GM21723 (cell line): ENCODE data around the gene PNCK.

Experiments used
- ATAC-seq: cut with Tn5 transposase; IDR thresholded peaks from one replicate; pipeline ENCODE4 v1.9.1; 2021; ENCODE audit warnings: mild to moderate bottlenecking, moderate library complexity; ENCODE audit not compliant: unreplicated experiment

PNCK gene

DNA sequence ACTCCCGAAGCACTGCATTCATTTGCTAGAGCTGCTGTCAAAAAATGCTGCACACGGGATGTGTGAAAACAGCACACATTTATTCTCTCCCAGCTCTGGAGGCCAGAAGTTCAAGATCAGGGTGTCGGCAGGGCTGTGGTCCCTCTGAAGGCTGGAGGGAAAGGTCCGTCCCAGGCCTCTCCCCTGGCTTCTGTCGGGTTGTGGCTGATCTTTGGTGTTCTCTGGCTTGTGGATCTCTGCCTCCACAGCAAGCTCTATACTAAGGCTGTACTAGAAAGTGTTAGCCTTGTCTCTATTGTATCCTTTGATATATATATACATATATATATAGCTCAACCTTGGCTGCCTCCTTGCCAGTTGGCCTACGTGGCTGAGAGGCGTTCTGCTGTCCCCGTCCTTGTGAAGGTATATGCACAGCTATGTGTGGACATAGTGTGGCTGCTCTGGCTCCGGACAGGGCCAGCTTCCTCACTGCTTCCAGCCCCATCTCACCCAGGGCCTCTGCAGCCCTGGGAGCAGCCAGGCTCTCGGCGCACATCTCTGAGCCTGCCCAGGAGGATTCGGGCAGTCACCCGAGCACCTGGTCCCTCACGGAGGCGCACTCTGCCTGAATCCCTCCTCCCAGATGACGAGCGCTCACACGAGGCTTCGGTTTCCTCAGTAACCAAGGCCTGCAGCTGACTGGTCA, 41.6 kb downstream of the PNCK start:
- ATAC-seq = no peak

DNA sequence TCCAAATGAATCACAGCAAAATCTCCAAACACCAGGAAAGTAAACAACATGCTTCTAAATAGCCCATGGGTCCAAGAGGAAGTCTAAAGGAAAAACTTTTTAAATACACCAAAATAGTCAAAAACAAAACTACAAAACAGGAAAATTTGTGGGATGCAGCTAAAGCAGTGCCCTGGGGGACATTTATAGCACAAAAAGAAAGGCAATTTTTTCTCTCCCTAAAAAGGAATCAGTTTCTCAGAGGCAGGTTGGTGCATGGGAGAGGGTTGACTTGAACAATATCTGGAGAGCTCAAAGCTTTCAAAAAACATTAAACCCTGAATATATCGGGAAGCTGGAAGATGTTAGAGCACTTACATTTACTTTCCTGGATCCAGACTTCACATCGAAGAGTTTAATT, 42.3 kb downstream of the PNCK start:
- no peak for ATAC-seq

DNA sequence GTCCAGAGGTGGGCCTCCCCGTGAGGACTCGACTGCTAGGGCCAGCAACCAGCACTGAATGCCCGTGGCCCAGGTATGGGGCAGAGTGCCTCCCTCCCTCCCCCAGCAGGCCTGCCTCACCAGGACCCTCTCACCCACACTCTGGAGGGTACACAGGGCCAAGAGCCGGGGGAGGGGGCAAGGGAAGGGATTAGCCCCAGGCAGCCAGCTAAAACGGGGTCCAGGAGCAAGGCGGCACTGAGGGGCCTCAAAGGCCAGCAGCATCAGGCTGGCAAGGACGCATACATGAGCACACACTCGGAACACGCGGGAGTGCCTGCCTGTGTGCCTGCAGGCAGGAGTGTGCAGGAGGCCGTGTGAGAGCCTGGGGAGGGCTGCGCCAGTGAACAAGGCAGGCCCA, 44.9 kb downstream of the PNCK start:
- no peak for ATAC-seq

DNA sequence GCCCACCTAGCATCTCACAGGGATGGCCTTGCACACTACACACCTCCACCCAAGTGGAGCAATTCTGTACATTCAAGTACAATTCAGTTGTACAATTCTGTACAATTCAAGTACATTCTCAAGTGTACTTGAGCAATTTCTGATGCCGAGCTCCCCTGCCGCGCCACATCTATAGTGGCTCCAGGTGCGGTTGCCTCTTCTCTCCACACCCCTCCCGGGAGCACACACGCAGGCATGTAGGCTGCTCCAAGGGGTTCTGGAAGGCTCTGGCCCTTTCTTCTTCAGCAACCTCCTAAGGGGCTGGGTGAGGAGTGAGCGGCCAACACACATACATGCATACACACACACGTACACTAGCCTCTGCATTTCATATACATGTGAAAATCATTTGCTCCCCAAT, 45.5 kb downstream of the PNCK start:
- no peak for ATAC-seq

DNA sequence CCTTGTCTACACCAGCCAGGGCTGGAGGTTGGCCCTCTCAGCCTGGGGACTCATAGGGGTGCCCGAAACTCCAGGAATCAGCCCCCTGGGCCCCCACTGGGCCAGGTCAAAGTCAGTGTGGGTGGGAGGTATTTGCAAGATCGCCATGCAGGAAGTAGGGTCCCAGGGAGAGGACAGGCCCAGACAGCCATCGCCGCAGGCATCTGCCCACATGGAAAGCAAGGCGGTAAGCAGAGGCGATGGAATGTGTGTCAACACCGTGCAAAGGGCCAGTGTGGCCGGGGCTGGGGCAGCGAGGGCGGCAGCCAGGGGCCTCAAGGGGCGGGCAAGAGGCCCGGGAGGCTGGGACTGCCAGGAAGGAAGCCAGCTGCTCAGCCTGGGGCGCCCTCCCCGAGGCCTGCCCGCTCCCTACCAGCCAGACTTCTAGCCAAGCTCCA, 45.9 kb downstream of the PNCK start:
- ATAC-seq = no peak

DNA sequence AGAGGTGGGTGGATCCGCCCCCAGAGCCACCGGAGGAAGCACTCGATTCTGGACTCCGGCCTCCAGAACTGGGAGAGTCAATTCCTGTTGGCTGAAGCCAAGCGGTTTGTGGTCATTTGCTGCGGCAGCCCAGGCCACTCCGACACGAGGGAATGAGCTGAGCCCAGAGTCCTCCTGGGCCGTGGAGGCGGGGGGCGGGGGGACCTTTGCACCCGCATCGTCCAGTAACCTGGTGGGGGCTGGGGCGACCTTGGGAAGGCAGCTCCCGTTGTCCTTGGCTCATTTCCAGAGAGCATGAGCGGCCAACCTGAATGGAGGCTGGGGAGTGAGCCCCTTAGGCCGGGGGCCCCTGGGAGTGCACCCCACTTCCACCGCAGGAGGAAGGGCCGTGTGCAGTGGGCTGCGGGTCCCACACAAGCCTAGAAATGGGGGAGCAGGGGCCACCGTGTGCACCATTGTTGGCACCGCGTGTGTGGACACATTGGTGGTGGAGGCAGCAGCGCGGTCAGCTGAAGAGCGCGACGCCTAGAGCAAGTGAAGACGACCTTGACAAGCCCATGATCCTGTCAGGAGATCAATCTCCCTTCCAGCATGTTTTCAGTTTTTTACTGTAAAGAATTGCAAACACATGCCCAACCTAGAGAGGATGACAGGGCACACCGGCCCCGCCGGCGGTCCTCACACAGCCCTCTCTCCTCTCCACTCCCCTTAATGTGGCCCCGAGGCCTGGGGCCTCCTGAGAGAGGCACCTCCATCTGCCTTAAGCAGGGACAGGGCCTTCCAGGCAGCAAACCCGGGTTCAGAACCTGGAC, 46.5 kb downstream of the PNCK start:
- ATAC-seq = no peak

DNA sequence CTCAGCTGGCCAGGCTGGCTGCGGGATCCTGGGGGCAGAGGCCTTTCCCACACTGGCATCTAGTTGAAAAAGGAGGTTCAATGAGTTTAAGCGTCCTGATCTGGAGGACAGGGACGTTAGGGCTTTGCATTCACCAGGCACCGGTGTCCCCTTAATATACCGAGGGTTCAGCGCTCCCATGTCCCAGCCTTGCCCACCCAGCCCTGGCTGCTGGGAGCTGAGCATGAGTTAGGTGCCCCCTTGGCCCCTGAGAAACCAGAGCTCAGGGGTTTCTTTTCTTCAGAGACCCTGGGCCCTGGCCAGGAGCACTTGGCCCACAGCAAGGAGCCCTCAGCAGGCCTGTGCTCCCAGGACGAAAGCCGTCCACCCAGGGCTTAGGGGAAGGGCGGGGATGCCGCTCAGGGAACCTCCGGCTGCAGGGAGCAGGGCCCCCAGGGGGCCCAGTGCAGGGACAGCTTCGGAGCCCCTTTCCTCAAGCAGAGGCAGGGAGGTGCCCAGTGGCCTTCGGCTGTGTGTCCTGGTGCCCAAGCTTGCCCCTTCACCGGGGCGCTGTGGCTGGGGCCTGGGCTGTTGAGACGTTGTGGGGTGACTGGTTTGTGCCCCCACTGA, 47.5 kb downstream of the PNCK start:
- no peak for ATAC-seq

DNA sequence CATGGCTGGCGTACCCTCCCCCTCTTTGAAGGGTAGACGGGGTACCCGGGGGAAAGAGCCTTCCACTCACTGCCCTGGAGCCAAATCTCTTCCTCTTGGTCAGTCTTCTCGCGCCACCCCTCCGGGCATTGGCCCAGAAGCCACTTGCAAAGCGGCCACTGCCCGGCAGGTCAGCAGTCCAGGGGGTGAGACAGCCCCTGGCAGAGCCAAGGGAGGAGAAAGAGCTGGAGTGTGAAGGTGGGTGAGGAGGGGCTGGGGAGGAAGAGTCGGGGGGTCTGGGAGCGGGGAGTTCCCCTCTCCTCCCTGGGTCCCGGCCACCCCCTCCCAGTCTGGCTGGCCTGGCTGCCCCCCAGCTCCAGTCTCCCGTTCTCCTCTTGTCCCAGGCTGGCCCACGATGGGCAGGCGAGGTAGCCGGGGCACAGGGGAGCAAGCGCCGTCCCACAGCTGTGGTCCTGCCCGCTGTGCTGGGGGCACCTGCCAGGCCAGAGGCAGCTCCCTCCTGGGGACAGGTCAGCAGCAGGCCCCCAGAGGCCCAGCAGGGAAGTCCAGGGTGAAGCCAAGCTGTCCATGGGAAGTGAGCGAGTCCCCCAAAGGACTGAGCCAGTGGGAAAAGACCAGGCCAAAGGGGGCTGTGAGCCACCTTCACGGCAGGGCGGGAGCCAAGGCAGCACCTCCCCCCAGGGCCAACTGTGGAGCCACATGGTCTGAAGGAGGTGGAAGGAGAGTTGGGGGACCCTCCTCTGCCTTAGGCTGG, 48.2 kb downstream of the PNCK start:
- ATAC-seq = no peak

DNA sequence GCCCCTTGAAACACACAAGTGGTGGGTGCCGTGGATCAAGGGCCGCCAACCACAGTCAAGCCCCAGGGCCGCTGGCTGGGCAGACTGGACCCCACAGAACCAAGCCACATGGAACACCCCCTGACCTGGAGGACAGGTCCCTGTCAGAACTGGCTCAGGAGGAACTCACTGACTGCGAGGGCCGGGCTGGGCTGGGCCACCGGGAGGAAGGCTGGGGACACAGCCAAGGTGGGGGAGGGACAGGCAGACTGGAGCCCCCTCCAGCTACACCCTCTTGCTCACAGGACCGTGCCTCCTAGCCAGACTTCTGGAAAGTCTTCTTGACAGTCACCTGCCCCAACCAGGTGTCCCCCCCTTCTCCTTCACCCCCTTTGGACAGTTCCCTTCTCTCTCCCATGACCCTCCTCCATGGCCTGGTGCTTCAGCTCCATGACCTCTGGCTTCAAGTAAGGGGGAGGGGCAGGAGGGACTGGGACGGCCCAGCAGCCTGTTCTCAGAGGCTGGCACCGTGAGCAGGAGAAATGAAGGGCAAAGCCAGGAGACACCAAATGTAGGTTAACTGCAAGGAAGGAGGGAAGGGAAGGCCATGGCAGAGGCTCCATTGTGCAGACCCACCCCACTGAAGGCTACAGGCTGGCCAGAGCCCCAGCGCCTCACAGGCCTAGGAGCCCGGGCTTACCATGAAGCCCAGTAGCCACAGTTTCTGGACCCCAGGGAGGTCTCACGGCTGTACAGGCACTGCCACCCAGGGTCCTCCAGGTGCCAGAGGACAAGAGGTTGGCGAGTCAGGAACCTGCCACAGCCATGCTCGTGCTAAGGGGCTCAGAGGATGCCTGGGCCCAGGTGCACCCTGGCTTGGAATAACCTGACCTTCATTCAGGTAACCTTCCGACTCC, 49.2 kb downstream of the PNCK start:
- no peak for ATAC-seq

DNA sequence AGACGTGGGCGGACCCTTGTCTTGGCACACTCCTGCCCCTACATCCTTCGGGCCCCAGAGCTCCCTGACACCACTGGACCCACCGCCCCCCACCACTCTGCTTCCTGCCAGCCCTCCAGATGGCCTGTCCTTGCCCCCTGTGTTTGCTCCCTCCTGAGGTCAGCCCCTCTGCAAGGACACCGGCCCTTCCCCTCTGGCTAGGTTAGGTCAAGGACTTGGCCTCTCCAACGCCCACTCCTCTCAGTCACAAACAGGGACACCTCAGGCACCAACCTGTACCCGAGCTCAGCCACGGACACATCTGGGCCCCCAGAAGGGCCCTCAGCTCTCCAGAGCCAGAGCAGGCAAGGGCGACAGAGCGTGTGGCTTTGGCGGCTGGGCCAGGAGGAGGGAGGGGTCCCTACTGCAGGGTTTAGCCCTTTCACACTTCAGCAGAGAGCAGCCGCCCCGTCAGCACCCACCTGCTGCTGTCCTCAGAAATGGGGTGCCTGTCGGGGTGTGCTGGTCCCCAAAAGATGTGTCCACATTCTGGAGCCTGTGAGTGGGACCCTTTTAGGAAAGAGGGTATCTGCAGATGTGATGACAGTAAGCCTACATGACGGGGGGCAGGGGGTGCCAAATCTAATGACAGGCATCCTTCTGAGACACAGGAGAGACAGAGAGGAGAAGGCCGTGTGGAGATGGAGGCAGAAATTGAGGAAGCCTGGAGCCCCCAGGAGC, 50.1 kb downstream of the PNCK start:
- no peak for ATAC-seq

DNA sequence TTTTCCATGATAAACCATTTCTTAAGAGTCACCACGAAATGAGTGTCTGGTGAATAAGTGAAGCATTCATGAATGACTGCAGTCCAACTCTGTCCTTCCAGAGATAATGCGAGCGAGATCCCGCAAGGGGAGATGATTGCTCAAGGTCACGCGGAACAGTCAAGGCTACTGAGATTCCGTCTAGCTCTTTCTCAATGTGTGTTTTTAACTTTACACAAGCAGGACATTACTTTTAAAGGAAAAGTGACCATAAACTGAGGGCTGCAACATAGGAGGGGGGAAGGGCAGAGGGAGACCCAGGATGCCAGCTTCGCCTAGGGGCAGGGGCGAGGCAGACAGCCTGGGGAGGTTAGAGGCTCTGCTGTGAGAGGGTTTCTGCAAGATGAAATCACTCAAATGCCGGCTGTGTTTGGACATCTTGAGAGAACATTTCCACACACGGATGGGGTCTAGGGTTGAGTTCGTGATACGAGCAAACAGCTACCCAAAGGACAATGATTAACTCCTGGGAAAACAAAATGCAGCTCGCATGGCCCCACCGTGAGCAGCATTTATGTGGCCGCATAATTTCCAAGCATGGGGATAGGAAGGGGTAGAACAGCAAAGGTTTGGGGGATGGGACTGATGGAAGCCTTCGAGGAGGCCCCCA, 50.8 kb downstream of the PNCK start:
- no peak for ATAC-seq

DNA sequence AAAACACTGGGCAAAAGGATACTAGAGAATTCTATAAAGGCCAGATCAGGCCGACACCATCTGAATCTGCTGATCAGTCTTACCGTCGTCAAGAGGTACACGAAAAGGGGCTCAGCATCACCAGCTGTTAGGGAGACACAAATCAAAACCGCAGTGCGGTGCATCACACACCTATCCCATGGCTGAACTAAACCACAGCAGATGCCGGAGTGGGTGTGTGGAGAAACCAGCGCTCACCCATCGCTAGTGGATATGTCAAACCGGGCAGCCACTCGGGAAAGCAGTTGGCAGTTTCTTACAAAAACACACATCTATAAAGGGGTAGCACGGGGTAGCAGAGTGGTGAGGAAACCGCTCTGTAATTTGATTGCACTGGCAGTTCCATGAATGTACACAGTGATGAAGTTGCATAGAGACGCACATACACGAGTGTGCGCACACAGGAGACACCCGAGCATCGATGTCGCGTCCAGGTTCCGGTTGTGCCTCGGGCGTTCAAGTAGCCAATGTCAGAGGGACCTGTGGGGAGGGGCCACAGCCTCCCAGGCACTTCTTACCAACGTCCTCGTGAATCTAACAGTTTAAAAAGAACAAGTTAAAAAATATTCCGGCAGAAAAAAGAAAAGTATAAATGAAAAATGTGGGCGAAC, 51.5 kb downstream of the PNCK start:
- ATAC-seq = no peak

DNA sequence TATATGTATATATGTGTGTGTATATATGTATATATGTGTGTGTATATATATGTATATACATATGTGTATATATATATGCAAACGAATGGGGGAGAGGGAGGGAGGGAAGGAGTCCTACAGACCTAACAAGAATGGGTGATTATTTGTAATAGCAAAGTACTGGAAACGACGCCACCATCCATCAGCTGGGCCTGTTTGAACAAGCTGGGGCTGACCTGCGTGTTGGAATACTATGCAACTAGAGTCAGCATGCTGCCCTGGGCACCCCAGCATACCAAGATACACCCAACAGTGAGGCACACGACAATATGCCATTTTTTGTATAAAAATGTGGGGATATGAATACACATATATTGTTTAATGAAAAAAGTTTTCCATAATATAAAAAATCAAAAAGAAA, 53.0 kb downstream of the PNCK start:
- no peak for ATAC-seq
